H9 (cell line): ENCODE measurements around the gene PRR20G. TPM values are rescaled to one million over a fixed set of nuclear protein-coding genes. Genes with fewer than 3 reads are reported as not detected.

Experiments used
- DNase-seq: peaks from one replicate; pipeline ENCODE4 v3.0.0-alpha.2; 2017
- H2AFZ ChIP-seq: one replicate; pipeline ENCODE4 v1.6.1; 2013; ENCODE audit warnings: mild to moderate bottlenecking, low read length, control low read depth, moderate library complexity
- H2AK5ac ChIP-seq: 2 replicates; pipeline ENCODE4 v1.6.1; 2013; ENCODE audit warnings: low read length, control low read depth, mixed read lengths; ENCODE audit not compliant: insufficient read length
- H2BK120ac ChIP-seq: one replicate; pipeline ENCODE4 v1.6.1; 2013; ENCODE audit warnings: low read depth, mild to moderate bottlenecking, low read length, control low read depth, inconsistent platforms; ENCODE audit not compliant: poor library complexity, severe bottlenecking
- H2BK12ac ChIP-seq: 2 replicates; pipeline ENCODE4 v1.6.1; 2013; ENCODE audit warnings: low read length, control low read depth, mixed read lengths, low read depth; ENCODE audit not compliant: insufficient read length
- H2BK15ac ChIP-seq: 2 replicates; pipeline ENCODE4 v1.6.1; 2013; ENCODE audit warnings: low read depth, low read length, control low read depth
- H2BK20ac ChIP-seq: one replicate; pipeline ENCODE4 v1.6.1; 2013; ENCODE audit warnings: low read depth, mild to moderate bottlenecking, low read length, control low read depth, inconsistent platforms; ENCODE audit not compliant: poor library complexity, severe bottlenecking
- H2BK5ac ChIP-seq: 2 replicates; pipeline ENCODE4 v1.6.1; 2013; ENCODE audit warnings: low read length, control low read depth, mixed read lengths; ENCODE audit not compliant: insufficient read length
- H3K14ac ChIP-seq: 2 replicates; pipeline ENCODE4 v1.6.1; 2013; ENCODE audit warnings: low read length, control low read depth; ENCODE audit not compliant: insufficient read depth
- H3K18ac ChIP-seq: 2 replicates; pipeline ENCODE4 v1.6.1; 2013; ENCODE audit warnings: low read depth, mild to moderate bottlenecking, mixed read lengths, low read length, control low read depth; ENCODE audit not compliant: insufficient read length
- H3K23ac ChIP-seq: 2 replicates; pipeline ENCODE4 v1.6.1; 2013; ENCODE audit warnings: low read length, control low read depth, mixed read lengths, low read depth; ENCODE audit not compliant: insufficient read length
- H3K23me2 ChIP-seq: 2 replicates; pipeline ENCODE4 v1.6.1; 2013; ENCODE audit warnings: low read depth, mild to moderate bottlenecking, mixed read lengths, low read length, control low read depth; ENCODE audit not compliant: insufficient read length, poor library complexity, severe bottlenecking
- H3K27ac ChIP-seq: 2 replicates; pipeline ENCODE4 v1.5.1; 2013; ENCODE audit warnings: low read length, control low read depth, mixed read lengths, low read depth; ENCODE audit not compliant: insufficient read length
- H3K27me3 ChIP-seq: 2 replicates; pipeline ENCODE4 v1.6.1; 2013; ENCODE audit warnings: low read length, control low read depth, inconsistent platforms; ENCODE audit not compliant: insufficient read depth
- H3K4ac ChIP-seq: 2 replicates; pipeline ENCODE4 v1.6.1; 2013; ENCODE audit warnings: low read depth, mild to moderate bottlenecking, control low read depth, inconsistent platforms, low read length, moderate library complexity
- H3K4me1 ChIP-seq: 2 replicates; pipeline ENCODE4 v1.6.1; 2013; ENCODE audit warnings: low read length, control low read depth, inconsistent platforms; ENCODE audit not compliant: insufficient read depth
- H3K4me2 ChIP-seq: 2 replicates; pipeline ENCODE4 v1.6.1; 2013; ENCODE audit warnings: low read length, control low read depth, mixed read lengths; ENCODE audit not compliant: insufficient read length, insufficient read depth
- H3K56ac ChIP-seq: 2 replicates; pipeline ENCODE4 v1.6.1; 2013; ENCODE audit warnings: low read depth, mild to moderate bottlenecking, mixed read lengths, low read length, control low read depth; ENCODE audit not compliant: insufficient read length
- H3K79me1 ChIP-seq: 2 replicates; pipeline ENCODE4 v1.6.1; 2013; ENCODE audit warnings: low read depth, mild to moderate bottlenecking, moderate library complexity, low read length, control low read depth, inconsistent platforms; ENCODE audit not compliant: insufficient read depth, poor library complexity, severe bottlenecking
- H3K79me2 ChIP-seq: 2 replicates; pipeline ENCODE4 v1.6.1; 2013; ENCODE audit warnings: low read length, control low read depth, inconsistent platforms; ENCODE audit not compliant: insufficient read depth
- H3K9ac ChIP-seq: 2 replicates; pipeline ENCODE4 v1.6.1; 2013; ENCODE audit warnings: low read length, control low read depth, mixed read lengths; ENCODE audit not compliant: insufficient read length; ENCODE audit errors: extremely low read depth
- H3K9me3 ChIP-seq: one replicate; pipeline ENCODE4 v1.6.1; 2013; ENCODE audit warnings: low read depth, low read length, inconsistent platforms; ENCODE audit not compliant: control insufficient read depth
- H3T11ph ChIP-seq: one replicate; pipeline ENCODE4 v1.6.1; 2013; ENCODE audit warnings: mild to moderate bottlenecking, low read length, control low read depth, inconsistent platforms
- H4K20me1 ChIP-seq: one replicate; pipeline ENCODE4 v1.6.1; 2013; ENCODE audit not compliant: control insufficient read depth, insufficient read length, insufficient read depth
- H4K5ac ChIP-seq: 2 replicates; pipeline ENCODE4 v1.6.1; 2013; ENCODE audit warnings: low read depth, mild to moderate bottlenecking, mixed read lengths, low read length, control low read depth; ENCODE audit not compliant: insufficient read length
- H4K8ac ChIP-seq: replicated peaks from 2 replicates; pipeline ENCODE4 v1.6.1; 2013; ENCODE audit warnings: low read length, control low read depth, mixed read lengths, low read depth; ENCODE audit not compliant: insufficient read length
- H4K91ac ChIP-seq: 2 replicates; pipeline ENCODE4 v1.6.1; 2013; ENCODE audit warnings: low read depth, mild to moderate bottlenecking, moderate library complexity, mixed read lengths, low read length, control low read depth; ENCODE audit not compliant: insufficient read length
- H3K27ac Mint-ChIP-seq, 3 experiments: 2 replicates in 2 of 3; 3 replicates in 1 of 3; pipeline ENCODE4 v1.8.0; 2020 to 2021; ENCODE audit warnings: mixed read lengths in 3 of 3, mild to moderate bottlenecking in 1 of 3, moderate library complexity in 1 of 3
- H3K27me3 Mint-ChIP-seq: 2 replicates; pipeline ENCODE4 v1.8.0; 2021; ENCODE audit warnings: low read depth, mild to moderate bottlenecking, moderate library complexity, mixed read lengths
- H3K36me3 Mint-ChIP-seq, 3 experiments: 2 replicates in 2 of 3; 3 replicates in 1 of 3; pipeline ENCODE4 v1.8.0; 2020 to 2021; ENCODE audit warnings: low read depth in 3 of 3, mixed read lengths in 3 of 3; ENCODE audit not compliant: insufficient read depth in 1 of 3
- H3K4me1 Mint-ChIP-seq, 2 experiments: 2 replicates each; pipeline ENCODE4 v1.8.0; 2020; ENCODE audit warnings: mixed read lengths in 2 of 2
- H3K4me3 Mint-ChIP-seq, 2 experiments: 2 replicates in 1 of 2; 3 replicates in 1 of 2; pipeline ENCODE4 v1.8.0; 2020 to 2021; ENCODE audit warnings: mild to moderate bottlenecking in 2 of 2, mixed read lengths in 2 of 2, moderate library complexity in 1 of 2
- H3K9me3 Mint-ChIP-seq, 2 experiments: 2 replicates in 1 of 2; 3 replicates in 1 of 2; pipeline ENCODE4 v1.8.0; 2020; ENCODE audit warnings: mild to moderate bottlenecking in 2 of 2, mixed read lengths in 2 of 2, moderate library complexity in 1 of 2
- CTCF ChIP-seq: fragments of 200-600 bp; sonication (generic); conservative IDR thresholded peaks from 3 replicates; pipeline ENCODE4 v1.8.0; 2021; ENCODE audit warnings: antibody characterized with exemption, mild to moderate bottlenecking
- WGBS: extraction: QIAGEN DNeasy Blood & Tissue Kit; methylation state at CpG from one replicate; pipeline ENCODE4 v1.1.7; 2013; ENCODE audit warnings: missing lambda C conversion rate, low lambda C conversion rate, mixed read lengths; ENCODE audit not compliant: insufficient read length; ENCODE audit errors: extremely low coverage; 5-methylcytosine and 5-hydroxymethylcytosine counted together
- total RNA-seq: library from RNA; stranded (reverse); gene quantifications from 2 replicates; pipeline ENCODE4 v1.2.1, GENCODE V29; 2021

Gene PRR20G
- total RNA-seq, 1 experiment from 2014 or later = 0.35 TPM

DNA sequence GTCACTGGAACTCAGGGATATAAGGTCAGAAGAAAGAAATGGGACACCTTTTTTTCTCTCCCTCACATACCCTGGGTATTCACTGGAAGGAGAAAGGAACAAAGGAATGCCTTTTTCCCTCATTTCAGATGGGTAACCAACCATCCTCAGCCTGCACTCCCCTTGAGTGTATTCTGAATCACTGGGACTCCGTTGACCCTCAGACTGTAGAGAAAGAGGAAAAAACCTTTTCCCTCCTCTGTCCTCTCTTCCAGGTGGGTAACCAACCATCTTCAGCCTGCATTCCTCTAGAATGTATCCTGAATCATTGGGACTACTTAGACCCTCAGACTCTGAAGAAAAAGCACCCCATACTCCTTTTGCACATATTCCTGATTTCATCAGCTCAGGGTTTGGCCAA, 11.4 kb downstream of the PRR20G start:
- H3K4ac ChIP-seq = no peak overlapping the region
- H3K27me3 Mint-ChIP-seq = peaks cover 6% of the 10 kb centered on the region
- no peak overlapping the region for H3K4me2 ChIP-seq
- no peak overlapping the region for H3K23ac ChIP-seq
- H3K27ac Mint-ChIP-seq = no peak overlapping the region
- no peak overlapping the region for H4K5ac ChIP-seq
- H3K9me3 Mint-ChIP-seq = peaks cover 38 to 42% of the 10 kb centered on the region in 2 experiments
- H3K9ac ChIP-seq = no peak overlapping the region
- H3K9me3 ChIP-seq = peaks cover 25% of the 10 kb centered on the region
- H2BK12ac ChIP-seq = no peak overlapping the region
- no peak overlapping the region for H3K27ac ChIP-seq
- no peaks in the 10 kb centered on the region for H3K79me2 ChIP-seq
- no peak for TF ChIP-seq CTCF
- no peak overlapping the region for H4K91ac ChIP-seq
- H3K4me1 Mint-ChIP-seq = peaks cover 5 to 7% of the 10 kb centered on the region in 2 experiments
- no peak overlapping the region for H2AFZ ChIP-seq
- no peak overlapping the region for H3K18ac ChIP-seq
- no peak overlapping the region for H2BK120ac ChIP-seq
- H2AK5ac ChIP-seq = no peak overlapping the region
- no peaks in the 10 kb centered on the region for H3K23me2 ChIP-seq
- H3K4me3 Mint-ChIP-seq = no peak overlapping the region
- no peaks in the 10 kb centered on the region for H3K27me3 ChIP-seq
- no peak overlapping the region for H2BK15ac ChIP-seq
- no peaks in the 10 kb centered on the region for H4K20me1 ChIP-seq
- no peak overlapping the region for H3T11ph ChIP-seq
- DNase-seq = no peak
- no peaks in the 10 kb centered on the region for H3K4me1 ChIP-seq
- H3K79me1 ChIP-seq = no peaks in the 10 kb centered on the region
- no peak overlapping the region for H2BK5ac ChIP-seq
- H3K14ac ChIP-seq = no peak overlapping the region
- peaks cover 0 to 20% (median 0%) of the 10 kb centered on the region in 3 experiments; a peak in 3 of 7 replicates for H3K36me3 Mint-ChIP-seq
- H2BK20ac ChIP-seq = no peak overlapping the region
- no peak overlapping the region for H3K56ac ChIP-seq
- no CpG with 5 or more reads among the region's 1 CpG for WGBS
- no peak overlapping the region for H4K8ac ChIP-seq
